PC-3 (cell line): ENCODE data around the gene ALPG.

Source experiments
- EZH2 ChIP-seq: fragments of 300-600 bp; sonication (generic); IDR thresholded peaks from one replicate; pipeline ENCODE4 v1.6.1; 2017; ENCODE audit warnings: antibody characterized with exemption, mild to moderate bottlenecking, low read length; ENCODE audit not compliant: unreplicated experiment
- TF ChIP-seq, protein P1 (sequence below): fragments of 300-600 bp; sonication (generic); conservative IDR thresholded peaks from 2 replicates; pipeline ENCODE4 v1.5.1; 2017; ENCODE audit warnings: antibody characterized with exemption, low read depth, mild to moderate bottlenecking, low read length

DNA sequence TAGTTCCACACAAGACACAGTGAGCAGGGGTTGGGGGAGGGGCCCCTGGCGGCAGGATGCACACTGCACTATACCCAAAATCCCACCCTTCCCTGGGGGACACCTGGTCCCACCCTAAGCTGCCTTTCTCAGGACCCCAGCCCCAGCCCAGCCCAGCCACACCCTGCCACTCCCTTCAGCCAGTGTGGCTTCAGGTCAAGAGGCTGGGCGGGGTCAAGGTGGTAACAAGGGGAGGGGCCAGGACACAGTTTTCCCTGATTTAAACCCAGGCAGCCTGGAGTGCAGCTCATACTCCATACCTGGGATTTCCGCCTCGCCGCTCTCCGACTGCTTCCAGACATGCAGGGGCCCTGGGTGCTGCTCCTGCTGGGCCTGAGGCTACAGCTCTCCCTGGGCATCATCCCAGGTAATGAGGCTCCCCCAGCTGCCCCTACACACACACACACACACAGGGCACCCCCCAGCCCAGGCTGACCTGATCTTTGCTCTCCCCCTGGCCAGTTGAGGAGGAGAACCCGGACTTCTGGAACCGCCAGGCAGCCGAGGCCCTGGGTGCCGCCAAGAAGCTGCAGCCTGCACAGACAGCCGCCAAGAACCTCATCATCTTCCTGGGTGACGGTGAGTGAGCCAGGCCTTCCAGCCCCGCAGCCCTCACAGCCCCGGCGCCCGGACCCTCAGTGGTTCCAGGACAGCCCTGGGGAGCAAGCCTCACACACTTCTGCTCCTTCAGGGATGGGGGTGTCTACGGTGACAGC lies at the start of gene ALPG:
- TF ChIP-seq EZH2: no peak
- TF ChIP-seq, protein P1, sequence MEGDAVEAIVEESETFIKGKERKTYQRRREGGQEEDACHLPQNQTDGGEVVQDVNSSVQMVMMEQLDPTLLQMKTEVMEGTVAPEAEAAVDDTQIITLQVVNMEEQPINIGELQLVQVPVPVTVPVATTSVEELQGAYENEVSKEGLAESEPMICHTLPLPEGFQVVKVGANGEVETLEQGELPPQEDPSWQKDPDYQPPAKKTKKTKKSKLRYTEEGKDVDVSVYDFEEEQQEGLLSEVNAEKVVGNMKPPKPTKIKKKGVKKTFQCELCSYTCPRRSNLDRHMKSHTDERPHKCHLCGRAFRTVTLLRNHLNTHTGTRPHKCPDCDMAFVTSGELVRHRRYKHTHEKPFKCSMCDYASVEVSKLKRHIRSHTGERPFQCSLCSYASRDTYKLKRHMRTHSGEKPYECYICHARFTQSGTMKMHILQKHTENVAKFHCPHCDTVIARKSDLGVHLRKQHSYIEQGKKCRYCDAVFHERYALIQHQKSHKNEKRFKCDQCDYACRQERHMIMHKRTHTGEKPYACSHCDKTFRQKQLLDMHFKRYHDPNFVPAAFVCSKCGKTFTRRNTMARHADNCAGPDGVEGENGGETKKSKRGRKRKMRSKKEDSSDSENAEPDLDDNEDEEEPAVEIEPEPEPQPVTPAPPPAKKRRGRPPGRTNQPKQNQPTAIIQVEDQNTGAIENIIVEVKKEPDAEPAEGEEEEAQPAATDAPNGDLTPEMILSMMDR: no peak
